Measurements from ENCODE around the gene FOXL2.
A peak's percentile ranks its signal among the peaks of the same experiment; 100 is the strongest.

FOXL2 gene

DNA sequence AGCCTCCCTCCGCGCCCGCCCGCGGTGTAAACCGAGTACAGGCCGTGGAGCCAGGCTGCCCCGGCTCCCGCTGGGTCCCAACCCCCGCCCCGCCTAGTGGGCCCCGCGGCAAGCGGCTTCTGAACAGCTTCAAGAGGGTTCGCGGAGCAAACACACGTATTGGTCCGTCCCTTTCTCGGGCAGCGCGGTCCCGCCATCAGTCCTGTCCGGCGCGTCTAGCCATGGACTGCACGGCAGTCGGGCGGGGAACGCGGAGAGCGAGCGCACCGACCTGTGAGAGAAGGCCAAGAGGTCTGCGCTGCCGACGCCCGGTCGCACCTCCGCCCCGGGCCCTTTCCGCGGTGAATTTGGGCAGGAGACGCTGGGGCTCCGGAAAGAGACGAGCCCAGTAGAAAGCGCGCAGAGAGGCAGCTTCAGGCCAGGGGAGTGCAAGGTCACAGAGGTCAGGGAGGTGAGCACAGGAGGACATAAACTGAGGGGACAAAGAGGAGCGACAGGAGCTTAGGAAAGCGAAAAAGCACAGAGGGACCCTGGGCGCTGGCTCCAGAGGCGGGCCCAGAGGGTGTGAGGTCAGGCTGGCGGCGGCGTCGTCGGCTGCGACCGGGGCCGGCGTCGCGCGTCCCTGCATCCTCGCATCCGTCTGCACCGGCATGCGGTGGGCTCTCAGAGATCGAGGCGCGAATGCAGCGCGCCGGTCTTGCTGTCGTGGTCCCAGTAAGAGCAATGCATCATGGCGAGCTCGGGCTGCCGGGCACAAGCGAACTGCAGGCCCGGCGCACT is 1.8 kb downstream of the FOXL2 start:
- DNase-seq = peak; percentile 57 to 64

DNA sequence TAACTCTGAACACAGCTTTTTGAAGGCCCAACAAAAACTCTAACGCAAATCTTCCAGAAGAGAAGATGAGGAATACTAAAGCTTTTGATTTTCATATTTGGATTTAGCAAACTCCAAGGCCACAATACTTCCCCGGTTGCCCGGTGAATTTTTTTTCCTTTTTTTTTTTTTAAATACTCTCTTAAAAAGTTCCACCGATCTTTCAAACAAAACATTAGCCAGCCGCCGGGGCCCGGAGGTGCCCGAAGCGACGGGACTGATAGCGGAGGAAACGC is 2.3 kb downstream of the FOXL2 start:
- DNase-seq = no peak

DNA sequence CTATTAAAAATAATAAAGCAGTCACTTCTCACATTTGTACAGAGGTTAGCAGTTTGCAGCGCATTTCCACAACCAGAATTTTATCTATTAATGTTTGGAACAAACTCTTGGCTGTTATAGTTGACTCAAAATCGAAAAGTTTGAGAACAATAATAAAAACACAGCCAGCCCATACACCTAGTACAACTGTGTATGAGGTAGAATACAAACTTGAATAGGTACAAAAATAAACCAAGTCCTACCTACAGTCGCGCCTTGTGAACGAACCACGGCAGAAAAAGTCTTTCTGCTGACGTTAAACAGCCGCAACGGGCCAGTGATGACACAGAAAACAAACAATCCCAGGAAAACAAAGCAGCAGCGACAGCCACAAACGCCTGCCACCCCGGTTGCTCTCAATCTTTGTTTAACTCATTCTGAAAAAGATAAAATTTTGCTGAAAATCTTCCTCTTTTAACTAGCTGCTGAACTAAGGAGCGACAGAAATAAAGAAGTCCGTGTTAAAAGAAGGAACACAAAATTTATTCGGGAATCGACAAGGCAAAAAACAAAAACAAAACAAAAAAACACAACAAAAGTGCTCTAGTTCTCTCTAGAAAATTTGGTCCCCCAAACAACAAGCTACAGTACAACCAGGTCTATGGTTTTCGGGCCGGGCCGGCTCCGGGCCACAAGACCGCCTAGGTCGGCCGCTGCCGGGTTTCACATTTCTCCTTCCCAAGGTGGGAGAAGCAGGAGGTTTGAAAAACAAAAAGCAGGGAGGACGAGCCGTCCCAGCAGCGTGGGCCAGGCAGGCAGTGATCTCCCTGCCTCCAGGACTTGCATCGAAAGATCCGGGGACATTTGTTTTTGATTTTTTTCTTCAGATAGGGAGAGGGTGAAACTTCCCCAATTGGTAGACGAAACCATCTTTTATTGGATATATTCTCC is 2.9 kb downstream of the FOXL2 start:
- peak in 1 of 2 experiments; percentile 33 for DNase-seq

DNA sequence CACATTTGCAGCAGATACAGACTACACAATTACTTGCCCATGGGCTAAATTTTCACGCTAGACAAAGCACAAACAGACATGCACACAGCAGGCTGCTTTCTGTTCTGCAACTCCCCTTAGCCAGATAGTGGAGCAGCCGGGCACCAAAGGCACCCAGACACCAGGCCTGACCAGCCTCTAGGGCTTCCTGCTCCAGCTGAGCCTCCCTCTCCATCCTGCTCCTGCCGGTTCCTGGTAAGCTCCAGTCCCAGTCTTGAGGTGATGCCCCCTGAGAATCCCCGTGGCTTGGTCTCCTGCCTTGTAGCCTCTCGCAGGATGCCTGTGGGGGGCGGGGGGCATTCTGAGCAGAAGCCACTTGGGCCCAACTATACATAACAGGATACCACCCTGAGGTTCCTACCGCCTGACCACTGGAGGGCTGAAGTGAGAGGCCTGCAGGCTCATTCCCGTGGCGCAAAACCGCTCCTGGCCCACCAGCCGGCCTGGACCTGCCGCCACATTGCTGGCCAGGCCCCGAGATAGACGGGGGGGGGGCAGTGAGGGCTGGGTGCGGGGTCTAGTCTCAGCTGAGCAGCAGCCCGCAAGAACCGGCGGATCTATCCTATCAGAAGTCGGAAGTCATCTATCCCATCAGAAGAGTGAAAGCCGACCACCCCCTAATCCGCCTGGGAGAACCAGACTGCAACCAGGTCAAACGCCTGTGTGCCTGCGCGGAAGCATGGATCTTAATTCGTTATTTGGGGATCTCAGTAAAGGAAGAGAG is 3.9 kb downstream of the FOXL2 start:
- DNase-seq = no peak

DNA sequence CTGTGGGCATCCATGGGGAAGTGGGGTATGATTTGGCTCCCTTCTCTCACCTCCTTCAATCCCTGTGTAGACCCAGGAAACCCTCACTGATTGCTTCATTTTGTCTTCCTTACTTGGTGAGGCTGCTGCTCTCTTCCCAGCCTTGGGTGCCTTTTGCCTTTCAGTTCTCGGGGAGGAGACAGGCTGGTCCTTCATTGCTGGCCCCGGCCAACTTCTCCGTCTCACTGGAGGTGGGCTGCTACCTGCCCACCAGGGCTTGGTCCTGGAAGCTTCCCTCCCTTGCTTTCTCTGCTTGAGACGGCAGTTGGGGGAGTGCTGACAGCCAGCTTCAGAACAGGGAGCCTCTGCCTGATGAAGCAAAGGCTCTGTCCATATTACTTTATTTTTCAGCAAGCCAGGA is 4.7 kb downstream of the FOXL2 start:
- peak in 1 of 2 experiments; percentile 13 for DNase-seq

DNA sequence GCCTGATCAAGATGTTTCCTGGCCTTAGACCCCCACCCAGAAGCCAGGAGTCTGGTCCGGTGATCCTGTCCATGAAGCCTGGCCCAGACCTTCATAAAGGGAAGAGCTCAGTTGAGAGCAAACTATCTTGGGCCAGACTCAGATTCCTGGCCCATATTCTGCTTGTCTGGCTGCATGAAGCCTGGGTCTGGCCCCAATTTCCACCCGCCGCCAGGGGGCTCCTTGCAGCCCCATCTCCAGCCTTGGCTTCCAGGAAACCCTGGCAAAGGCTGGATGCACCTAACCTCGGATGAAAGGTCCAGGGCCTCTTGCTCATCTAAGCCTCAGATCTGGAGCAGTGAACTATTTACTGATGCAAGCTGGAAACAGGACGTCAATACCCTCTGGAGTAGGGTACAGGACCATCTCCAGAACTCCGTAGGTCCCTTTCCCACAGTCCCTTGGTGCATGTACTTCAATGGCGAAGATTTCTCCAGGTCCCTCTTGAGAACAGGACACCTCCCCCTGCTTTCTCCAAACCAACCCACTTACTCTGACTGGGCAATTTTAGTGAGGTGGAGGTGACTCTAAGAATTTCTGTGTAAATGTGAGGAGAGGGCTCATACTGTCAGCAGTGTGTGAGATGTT is 5.6 kb downstream of the FOXL2 start:
- peak; percentile 64 to 65 for DNase-seq

DNA sequence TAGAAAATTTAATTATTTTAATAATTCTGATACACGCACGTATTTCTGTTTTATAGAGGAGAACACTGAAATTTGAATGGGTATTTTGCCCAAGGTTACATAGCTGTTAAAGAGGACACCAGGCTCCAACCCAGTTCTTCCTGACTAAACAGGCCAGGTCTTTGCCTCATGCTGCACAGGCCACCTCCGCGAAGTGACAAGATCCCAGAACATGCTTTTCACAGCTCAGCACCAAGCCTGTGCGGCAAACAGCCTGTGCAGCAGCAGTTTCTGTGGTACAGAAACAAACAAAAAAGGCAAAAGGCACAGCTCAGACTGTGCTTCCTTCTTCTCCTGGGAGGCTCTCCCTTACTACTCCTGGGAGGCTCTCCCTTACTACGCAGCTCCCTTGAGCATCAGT is 6.5 kb downstream of the FOXL2 start:
- DNase-seq = no peak

DNA sequence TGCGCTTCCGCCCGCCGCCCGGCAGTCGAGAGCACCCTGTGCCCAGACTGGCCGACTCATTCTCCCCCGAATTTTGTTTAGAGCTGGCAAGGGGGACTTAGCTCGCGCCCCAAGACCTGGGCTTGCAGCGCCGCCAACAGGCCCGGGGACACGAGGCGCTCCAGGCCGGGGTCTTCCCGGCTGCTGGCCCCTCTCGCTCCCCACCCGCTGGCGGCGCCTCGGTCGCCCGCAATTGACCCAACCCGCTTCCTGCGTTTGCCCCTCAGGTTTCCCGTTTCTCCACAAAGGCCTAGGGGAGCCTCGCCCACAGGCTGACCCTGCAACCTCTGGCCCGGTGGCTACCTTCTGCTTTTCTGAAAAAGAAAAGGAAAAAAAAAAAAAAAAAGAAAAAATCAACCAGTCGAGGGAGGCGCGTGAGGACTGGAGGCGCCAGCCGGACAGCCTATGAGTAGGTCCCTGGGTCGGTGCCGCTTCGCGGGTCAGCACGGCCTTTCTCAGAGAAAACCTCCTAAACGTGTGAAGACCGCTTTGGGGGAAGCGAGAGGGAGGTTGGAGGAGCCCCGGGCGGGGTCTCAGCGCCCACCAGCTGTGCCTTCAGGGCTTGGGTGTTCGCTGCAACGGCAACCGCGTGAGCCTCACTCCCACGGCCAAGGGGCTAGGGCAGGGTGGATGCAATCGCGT is 7.2 kb downstream of the FOXL2 start:
- peak in 1 of 2 experiments; percentile 35 for DNase-seq

DNA sequence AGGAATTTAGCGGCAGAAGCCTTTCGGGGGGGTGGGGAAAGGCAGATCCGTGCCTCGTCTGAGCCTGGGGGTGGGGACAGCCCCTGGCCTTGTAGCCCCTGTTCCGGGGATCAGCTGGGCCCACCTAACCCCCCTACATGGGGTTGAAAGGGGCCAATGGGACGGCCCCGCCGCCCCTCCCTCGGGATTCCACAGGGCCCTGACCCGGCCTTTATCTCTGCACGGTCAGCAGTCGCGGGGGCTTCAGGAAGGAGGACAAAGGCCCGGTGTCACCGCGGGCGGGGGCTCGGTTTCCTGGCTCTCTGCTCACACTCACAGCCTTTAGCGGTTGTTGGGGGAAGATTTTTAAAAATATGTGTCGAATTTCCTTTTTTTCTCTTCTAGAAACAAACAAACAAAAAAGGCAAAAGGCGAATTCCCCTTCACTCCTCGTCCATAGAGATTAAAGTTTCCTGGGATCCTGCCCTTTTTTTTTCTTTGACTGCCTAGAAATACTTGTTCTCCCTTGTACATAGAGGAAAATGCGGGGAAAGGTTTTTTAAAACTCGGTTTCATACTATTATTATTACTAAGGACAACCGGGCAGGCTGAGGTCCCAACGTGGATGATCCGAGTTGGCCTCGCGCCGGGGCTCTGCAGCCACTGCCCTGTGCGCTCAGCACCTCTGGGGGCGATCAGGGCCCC is 7.9 kb downstream of the FOXL2 start:
- no peak for DNase-seq

DNA sequence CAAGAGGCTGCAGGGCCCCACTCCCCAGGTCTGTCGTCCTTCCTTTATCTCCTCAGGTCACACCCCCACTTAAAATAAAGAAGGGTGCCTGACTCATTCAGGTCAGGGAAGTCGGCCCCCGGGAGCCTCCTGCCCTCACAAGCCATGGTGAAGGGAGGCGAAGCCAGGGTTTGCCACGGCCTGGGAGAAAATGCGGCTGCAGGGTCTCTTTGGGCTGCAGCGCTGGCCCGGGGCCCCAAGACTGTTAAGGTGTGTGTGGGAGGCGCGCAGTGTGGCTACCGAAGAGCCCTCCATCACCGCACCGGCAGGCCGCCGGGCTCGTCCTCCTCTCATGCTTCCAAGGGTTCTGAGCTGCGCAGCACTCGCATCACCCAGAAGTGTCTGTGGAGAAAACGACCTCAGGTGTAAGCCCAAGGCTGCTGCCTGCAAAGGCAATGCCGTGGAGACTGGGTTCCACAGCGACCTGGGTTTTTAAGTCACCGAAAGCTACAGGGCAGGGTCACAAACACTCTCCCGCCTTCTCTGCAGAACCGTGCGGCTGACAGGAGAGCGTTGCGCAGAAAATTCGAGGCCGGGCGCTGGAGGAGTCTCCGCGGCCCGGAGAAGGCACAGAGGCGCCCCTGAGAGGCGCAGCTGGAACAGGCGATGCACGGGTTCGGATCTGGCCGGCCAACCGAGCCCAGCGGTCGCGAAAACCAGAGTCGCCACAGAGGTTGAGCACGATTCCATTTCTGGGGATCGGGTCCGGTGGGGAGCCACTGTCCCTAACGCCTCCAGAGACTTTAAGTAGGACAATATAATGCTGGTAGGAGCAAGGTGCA is 8.7 kb downstream of the FOXL2 start:
- DNase-seq = peak; percentile 47 to 51

DNA sequence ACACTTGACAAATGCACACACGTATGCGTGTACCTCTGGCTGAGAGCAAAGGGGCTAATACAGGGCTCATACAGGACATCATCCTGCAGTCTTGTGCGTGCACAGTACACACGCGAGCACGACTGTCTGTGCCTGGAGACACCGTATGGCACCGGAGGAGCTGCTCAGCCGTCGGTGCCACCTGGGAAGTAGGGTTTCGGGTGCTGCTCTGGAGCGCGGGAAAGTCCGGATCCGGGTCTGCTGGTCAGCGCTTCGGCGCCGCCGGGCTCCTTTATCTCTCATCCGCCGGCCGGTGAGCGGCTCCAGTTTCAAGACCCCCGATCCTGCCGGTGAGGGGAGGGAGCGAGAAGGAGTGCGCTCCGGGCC is 9.3 kb downstream of the FOXL2 start:
- DNase-seq = peak; percentile 44 to 49

DNA sequence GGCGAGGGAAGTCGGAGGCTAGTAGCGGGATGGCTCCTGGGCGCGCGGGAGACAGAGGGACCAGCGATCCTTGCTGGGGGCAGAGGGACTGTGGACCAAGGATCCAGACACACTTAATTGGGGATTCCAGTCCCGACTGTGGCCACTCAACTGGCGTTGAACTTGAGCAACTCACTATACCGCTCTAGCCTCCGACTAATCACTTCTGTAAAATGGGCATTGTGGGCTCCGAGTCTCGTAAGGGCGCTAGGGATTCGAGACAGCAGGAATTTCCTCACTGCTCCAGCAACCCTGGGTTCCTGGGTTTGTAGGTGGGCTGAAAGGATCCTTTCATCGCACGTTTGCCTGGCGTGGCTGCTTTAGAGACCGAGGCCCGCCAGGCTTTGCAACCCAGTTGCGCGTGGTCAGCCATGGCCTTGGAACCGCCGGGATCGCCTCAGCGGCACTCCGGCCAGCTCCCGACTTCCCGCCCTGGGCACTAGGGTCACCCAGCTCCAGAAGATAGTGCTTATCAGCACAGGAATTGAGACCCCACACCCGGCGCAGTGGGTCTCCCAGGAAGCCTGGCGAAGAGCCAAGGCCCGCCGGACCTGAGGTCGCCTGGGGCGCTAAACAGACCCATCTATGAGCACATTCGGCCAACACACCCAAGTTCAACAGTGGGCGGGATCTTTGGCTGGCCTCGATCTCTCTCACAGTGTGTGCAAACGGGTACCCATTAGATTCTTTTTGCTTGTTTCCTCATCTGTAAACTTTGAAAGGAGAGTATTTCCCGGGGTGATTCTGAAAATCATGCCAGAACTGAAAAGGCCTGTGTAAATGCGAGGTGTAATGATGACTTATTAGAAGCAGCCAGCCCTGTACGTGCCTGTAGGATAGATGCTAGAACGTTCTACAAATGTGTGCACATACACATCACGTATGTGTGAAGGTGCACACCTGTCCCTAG is 9.9 kb downstream of the FOXL2 start:
- DNase-seq = peak in 1 of 2 experiments; percentile 35

DNA sequence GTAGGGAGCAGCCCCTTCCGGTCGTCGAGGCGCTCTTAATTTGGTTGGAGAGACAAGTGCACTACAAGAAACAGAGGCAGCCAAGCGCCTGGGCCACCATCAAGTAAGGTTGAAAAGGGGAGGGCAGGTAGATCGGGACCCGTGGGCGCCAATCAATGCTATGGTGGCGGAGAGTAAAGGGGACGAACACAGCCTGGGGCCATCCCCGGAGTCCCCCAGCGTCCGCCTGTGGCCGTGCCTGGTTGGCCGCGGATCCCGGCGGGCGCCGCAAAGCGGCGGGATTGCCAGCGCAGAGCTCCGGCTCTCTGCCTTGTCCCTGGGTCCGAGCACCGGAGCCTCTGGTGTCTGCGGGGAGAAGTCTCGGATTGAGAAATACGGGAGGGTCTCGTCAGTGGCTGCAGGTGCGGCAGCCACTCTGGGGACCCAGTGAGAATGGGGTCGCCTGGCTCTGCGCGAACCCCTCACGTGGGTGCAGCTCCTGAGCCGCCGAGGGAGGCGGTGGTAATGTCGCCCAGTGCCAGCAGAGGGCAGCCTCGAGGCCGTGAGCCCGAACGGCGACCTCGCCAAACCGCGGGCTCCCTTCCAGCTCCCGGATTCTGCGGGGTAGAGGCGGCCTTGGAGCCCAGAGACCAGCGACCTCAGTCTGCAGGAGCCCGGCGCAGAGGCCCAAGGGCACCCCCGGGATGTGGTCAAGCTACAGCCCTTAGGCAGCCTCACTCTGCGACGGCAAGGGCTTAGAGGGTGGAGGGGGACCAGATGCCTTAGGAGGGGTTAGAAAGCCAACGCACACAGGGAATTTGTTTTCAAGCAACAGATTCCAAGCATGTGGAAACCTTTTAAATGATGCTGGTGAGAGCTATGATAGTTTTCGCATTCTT is 10.8 kb downstream of the FOXL2 start:
- DNase-seq = peak; percentile 86 to 90

DNA sequence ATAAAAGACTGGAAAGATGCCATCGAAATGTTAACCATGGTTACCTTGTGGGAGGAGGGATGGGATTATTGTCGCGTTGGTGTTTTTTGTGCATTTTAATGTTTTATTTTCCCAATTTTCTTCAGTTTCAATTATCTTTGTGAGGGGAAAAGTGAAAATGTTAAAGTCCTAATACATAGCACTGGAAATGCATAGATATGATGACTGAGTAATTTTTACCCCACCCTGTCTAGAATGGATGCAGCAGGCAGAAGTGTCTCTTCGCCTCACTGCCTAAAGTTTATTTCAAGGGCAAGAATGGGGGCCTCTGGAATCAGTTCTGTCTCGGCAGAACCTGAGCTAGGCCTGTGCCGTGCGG is 11.5 kb downstream of the FOXL2 start:
- DNase-seq = no peak

DNA sequence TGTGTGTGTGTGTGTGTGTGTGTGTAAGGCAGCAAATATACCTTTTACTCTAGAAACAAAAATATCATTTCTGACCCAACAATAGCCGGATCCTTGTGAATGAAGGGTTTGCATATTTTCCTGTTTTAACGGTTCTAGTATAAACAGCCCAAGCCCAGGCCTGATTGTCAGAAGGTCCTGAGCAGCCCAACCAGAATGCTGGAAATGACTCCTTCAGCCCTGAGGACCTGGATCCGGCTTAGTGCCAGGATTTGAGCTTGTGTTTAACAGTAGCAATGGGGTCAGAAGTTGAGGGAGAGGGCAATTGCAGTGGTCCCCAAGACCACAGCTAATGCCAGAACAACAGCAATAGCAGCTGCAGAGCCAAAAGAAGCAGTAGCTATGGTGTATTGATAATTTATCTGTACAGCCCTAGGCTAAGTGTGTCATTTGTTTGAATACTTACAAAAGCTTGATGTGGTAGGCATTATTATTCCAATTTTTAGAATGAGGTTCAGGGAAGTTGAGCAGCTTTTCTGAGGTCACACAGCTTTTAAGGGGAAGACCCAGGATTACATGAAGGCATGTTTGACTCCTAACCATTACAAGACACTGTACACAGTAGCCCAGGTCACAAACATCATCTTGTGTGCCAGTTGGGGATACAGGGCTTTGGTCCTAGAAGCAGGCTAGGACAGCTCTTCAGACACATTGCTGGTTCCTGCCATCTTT is 12.8 kb downstream of the FOXL2 start:
- DNase-seq = no peak

DNA sequence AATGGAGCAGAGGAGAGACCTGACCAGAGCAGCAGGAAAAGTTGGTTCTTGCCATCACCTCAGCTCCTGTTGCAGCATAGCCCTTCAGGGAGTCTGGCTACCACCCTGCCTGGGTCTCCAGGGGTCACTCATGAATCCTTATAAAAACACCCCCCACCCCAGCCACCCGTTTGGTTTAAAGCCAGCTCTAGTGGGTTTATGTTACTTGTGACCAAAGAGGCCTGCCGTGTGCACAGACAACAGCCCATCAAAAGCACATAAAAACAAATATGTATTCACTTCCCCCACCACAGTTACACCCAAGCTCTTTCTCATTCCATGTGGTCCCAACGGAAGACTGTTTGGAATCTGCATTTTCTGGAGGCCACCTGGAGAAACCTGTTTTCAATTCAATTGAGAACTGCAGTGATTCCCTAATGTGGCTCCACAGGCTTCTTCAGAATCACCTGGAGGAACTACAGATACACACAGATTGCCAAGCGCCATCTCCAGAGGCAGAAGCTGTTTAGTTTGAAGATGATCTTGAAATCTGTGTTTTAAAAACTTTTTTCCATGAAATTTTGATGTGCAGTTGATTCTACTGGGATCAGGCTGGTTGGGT is 13.8 kb downstream of the FOXL2 start:
- no peak for DNase-seq

DNA sequence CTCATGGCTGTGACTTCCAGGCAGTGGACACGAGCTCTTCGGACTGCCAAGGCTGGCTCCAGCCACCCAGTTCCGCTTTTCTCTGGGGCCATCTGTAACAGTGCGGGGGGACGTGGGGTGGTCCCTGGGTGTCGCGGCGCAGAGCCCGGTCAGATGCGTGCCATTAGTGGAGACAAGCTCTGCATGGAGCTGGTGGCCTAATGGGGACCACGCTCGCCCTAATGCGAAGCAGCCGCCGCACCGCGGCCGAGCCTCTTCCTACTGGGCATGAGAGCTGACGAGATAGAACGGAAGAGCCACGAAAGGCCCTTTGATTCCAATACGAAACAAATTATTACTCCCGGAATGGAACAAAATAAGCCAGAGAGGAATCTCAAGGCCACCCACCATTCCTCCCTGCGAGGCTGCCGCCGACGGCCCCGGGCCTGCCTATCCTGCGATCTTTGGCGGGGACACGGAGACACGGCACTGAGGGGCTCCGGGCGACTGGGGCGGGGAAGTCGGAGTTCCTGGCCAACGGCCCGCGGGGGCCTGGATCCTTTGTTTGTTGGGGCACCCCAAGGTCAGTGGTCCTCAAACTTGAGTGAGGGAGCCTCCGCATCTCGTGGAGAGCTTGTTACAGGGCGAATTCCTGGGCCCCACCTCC is 18.1 kb downstream of the FOXL2 start:
- DNase-seq = no peak
